Cardiac fibroblast (primary cell): Measurements from ENCODE around the gene CDCP1.

ENCODE experiments used
- DNase-seq, 2 donors: peaks; one replicate each; pipeline versions ENCODE4 v3.0.0 to v3.0.0-alpha.2; 2010; ENCODE audit warnings: low read depth in 2 of 2
- H3K4me3 ChIP-seq, 2 donors: replicated peaks in 1 of 2; 1 replicate in 1 of 2; 2 replicates in 1 of 2; pipeline ENCODE4 v1.5.1; 2011; ENCODE audit warnings: low read depth in 2 of 2, low read length in 2 of 2, mild to moderate bottlenecking in 2 of 2, moderate library complexity in 1 of 2
- TF ChIP-seq, protein P1 (sequence below): IDR thresholded peaks from one replicate; pipeline ENCODE4 v1.5.1; 2011; ENCODE audit warnings: low read depth, mild to moderate bottlenecking, low read length, inconsistent platforms

The CDCP1 gene

DNA sequence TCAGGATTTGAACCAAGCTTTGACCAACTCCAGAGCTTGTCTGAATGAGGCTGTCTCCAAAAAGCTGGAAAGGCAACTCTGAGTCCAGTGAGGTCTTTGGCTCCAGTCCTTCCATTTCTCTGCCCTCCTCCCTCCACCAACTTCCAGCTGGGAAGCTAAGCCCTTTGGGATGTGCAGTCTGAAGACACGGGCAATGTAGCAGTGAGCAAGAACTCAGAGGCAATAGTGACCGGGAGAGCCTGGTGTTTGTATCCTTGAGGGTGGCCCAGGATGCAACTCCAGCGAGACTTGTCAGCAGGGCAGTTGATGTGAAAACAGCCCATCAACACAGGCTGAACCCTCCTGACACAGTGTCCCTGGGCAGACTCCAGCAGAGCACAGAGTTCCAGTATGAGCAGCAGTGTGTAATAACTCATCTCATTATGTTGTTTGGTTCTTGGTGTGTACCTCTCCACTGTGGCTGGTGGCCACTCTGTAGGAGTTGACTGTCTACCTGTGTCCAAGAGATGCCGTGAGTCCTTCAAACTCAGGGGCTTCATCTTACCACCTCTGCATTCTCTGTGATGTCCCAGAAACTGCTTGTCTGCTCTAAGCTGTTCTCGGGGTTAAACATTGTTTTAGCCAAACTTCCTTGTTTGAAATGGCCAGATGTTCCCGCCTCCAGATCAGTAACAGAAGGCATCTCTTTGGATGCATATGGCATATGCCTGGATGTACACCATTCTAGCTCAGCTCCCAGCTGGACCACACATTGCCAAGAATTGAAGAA is 6.6 kb downstream of the CDCP1 start:
- no peak overlapping the region for H3K4me3 ChIP-seq
- TF ChIP-seq, protein P1, sequence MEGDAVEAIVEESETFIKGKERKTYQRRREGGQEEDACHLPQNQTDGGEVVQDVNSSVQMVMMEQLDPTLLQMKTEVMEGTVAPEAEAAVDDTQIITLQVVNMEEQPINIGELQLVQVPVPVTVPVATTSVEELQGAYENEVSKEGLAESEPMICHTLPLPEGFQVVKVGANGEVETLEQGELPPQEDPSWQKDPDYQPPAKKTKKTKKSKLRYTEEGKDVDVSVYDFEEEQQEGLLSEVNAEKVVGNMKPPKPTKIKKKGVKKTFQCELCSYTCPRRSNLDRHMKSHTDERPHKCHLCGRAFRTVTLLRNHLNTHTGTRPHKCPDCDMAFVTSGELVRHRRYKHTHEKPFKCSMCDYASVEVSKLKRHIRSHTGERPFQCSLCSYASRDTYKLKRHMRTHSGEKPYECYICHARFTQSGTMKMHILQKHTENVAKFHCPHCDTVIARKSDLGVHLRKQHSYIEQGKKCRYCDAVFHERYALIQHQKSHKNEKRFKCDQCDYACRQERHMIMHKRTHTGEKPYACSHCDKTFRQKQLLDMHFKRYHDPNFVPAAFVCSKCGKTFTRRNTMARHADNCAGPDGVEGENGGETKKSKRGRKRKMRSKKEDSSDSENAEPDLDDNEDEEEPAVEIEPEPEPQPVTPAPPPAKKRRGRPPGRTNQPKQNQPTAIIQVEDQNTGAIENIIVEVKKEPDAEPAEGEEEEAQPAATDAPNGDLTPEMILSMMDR: no peak
- peak in 1 of 2 donors; percentile 33 for DNase-seq

DNA sequence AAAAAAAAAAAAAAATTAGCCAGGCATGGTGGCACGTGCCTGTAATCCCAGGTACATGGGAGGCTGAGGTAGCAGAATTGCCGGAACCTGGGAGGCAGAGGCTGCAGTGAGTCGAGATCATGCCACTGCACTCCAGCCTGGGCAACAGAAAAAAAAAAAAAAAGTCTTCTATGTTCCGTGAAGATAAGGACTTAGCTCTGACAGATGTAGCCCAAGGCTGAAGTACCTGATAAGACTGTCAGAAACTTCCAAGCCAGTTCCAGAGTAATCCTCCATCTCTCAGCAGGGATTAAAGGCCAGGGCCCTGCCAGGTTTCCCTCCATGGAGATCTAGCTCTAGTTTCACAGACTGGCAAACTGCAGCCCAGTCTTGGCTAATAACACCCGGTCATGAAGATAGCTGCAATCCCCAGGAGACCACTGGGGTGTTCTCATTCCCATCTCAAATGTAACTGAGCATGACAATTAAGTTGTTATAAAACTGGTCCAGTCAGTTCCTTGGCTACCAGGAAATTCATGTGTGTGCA is 8.5 kb downstream of the CDCP1 start:
- peak; percentile 57 to 68 for DNase-seq
- TF ChIP-seq, protein P1: no peak

DNA sequence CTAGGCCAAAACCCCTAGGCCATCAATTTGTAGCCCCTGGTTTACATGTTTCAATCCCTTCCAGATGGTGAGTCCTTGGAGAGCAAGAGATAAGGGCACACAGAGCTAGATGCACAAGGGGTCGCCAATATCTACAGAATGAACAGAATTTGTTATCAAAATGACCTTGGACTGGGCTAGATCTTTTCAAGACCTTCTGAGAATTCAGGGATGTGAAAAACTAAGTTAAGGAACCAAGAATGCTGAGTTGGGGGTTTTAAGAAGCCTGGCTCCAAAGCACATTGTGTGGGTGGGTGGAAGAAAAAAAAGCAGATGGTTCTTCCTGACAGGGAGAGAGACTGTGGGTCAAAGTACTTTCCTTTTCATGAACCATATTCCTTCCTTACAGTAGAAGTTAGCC is 10.2 kb downstream of the CDCP1 start:
- TF ChIP-seq, protein P1: no peak
- H3K4me3 ChIP-seq: no peak overlapping the region
- no peak for DNase-seq

More for the DNA sequence above, 8.5 kb downstream of the CDCP1 start:
- H3K4me3 ChIP-seq: no peak overlapping the region

DNA sequence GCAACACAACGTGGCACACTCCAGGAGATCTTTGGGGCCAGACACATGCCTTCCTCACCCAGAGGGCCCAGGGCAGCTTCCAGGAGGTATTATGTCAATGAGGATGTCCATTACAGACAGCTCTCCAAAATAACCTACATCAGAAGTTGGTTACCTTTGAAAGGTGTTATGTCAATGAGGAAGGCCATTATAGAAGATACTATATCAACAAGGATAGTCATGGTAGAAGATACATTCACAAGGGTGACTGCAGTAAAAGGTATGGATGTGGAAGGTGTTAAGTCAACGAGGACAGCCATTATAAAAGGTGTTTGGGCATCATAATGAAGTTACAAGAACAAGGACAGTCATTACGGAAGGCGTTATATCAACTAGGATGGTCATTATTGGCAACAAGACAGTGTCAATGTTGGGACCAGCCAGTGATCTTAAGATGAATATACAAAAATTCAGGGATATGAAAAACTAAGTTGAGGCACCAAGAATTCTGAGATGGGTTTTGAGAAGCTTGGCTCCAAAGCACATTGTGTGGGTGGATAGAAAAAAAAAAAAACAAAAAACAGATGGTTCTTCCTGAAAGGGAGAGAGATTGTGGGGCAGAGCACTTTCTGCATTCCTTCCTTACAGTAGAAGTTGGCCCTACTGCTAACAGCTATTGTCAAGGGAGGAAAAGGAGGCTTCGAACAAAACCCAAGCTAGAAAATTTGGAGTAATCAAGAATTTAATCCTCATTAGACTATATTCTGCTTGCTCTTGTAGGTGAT is 11.2 kb downstream of the CDCP1 start:
- DNase-seq: peak; percentile 58 to 80
- TF ChIP-seq, protein P1: no peak
- no peak overlapping the region for H3K4me3 ChIP-seq

DNA sequence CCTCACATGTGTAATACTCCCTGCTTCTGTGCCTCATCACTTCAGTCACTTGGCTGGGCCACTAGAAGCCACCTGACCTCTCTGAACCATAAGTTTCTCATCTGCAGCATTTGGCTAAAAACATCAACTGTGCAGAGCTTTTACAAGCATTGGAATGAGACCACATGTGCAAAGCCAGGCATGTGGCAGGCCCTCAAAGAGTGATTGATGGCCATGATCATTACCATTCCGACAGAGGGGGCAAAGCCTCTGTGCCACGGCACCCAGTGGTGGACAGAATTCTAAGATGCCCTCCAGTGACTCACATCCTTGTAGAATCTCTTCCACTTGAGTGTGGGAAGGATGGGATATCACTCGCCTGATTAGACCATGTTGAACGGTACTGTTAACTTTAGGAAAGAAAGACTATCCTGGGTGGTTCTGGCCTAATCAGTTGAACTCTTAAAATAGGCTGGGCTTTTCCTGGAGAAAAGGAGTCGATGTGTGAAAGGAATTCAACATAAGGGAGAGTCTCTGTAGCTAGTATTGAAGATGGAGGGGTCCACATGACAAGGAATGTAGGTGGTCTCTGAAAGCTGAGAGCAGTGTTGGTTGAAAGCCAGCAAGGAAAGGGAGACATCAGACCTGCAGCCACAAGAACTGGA is 13.5 kb downstream of the CDCP1 start:
- no peak overlapping the region for H3K4me3 ChIP-seq
- DNase-seq: no peak
- TF ChIP-seq, protein P1: no peak

DNA sequence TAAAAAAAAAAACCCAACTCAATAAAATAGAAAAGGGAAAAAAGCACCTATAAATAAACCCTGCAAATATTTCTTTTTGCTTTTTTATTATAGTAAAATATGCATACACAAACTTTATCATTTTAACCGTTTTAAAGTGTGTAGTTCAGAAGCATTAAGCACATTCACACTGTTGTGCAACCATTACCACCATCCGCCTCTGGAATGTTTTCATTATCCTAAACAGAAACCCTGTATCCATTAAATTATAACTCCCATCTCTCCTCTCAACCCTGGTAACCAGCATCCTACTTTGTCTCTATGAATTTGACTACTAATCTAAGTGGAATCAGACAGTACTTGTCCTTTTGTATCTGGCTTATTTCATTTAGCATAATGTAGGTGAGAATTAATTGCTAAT is 15.0 kb downstream of the CDCP1 start:
- peak; percentile 38 to 42 for DNase-seq
- TF ChIP-seq, protein P1: no peak
- H3K4me3 ChIP-seq: no peak overlapping the region
